ENCODE measurements around the gene WFDC5. TPM values are rescaled to one million over a fixed set of nuclear protein-coding genes. Genes with fewer than 3 reads are reported as not detected.
"Not testable (repeated sequence)": the region's sequence is repeated elsewhere in the genome, so short reads cannot be mapped to it uniquely, and the experiment has no call there.

Gene WFDC5
- total and polyA plus RNA-seq, 9 of the 15 experiments (the other 6 are each of a cell fraction or from before 2014, with no cell fraction given): not detected

DNA sequence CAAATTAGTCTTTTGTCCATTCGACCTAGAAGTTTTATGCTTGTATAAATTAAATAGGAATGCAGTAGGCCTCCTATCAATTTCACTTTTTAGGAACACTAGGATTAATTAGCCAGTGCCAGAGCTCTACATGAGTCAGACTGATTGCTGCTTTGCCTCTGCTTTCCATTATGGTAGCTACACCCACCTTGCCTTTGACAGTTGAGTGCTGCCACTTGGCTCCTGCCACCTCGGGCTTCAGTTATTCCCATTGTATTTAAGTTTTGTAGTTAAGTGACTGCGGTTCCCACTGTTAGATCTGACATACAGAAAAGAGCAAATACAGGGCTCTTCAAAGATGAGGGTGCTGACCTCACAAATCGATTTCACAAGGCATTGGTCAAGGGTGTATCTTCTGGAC is 25.9 kb upstream of the WFDC5 start (continued):
- TF ChIP-seq TEAD2 (tag; IDR thresholded peaks at IDR 0.05): no peak
- TF ChIP-seq, protein P1, sequence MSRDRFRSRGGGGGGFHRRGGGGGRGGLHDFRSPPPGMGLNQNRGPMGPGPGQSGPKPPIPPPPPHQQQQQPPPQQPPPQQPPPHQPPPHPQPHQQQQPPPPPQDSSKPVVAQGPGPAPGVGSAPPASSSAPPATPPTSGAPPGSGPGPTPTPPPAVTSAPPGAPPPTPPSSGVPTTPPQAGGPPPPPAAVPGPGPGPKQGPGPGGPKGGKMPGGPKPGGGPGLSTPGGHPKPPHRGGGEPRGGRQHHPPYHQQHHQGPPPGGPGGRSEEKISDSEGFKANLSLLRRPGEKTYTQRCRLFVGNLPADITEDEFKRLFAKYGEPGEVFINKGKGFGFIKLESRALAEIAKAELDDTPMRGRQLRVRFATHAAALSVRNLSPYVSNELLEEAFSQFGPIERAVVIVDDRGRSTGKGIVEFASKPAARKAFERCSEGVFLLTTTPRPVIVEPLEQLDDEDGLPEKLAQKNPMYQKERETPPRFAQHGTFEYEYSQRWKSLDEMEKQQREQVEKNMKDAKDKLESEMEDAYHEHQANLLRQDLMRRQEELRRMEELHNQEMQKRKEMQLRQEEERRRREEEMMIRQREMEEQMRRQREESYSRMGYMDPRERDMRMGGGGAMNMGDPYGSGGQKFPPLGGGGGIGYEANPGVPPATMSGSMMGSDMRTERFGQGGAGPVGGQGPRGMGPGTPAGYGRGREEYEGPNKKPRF (IDR thresholded peaks at IDR 0.05; ENCODE audit: low read depth, low read length): no peak
- TF ChIP-seq, protein P2, sequence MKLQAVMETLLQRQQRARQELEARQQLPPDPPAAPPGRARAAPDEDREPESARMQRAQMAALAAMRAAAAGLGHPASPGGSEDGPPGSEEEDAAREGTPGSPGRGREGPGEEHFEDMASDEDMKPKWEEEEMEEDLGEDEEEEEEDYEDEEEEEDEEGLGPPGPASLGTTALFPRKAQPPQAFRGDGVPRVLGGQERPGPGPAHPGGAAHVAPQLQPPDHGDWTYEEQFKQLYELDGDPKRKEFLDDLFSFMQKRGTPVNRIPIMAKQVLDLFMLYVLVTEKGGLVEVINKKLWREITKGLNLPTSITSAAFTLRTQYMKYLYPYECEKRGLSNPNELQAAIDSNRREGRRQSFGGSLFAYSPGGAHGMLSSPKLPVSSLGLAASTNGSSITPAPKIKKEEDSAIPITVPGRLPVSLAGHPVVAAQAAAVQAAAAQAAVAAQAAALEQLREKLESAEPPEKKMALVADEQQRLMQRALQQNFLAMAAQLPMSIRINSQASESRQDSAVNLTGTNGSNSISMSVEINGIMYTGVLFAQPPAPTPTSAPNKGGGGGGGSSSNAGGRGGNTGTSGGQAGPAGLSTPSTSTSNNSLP (IDR thresholded peaks at IDR 0.05; ENCODE audit: borderline replicate concordance, low read depth, low read length): no peak

DNA sequence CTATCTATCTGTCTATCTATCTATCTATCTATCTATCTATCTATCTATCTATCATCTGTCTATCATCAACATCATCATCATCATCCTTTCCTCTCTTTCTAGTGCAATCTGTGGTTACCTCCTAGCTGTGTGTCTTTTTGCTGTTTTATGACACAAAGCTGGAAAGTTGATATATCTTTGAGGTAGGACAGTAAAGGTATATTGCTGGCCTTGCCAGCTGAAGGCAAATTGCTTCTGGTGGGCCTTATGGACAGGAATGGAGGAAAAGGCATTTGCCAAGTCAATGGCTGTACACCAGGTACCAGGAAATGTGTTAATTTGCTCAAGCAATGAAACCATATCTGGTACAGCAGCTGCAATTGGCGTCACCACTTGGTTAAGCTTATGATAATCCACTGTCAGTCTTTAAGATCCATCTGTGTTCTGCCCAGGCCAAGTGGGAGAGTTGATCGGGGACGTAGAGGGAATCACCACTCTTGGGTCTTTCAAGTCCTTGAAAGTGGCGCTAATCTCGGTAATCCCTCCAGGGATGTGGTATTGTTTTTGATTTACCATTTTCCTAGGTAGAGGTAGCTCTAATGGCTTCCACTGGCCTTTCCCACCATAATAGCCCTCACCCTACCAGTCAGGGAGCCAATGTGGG is 24.9 kb upstream of the WFDC5 start:
- TF ChIP-seq DACH1 (IDR thresholded peaks at IDR 0.05; ENCODE audit: partially characterized antibody): peak; percentile 60
- peaks cover 0 to 15% of the 10 kb centered on the region in 2 experiments; a peak in 4 of 5 replicates for H3K27me3 ChIP-seq (ENCODE audit: control insufficient read depth in 2 of 2, insufficient read depth in 2 of 2, low read length in 2 of 2)
- ATAC-seq; H3K4me3 ChIP-seq; H3K9me1 ChIP-seq (ENCODE audit: control insufficient read depth, insufficient read depth, low read length); H3K4me1 ChIP-seq (replicated peaks in 1 of 2; ENCODE audit: control insufficient read depth in 2 of 2, insufficient read depth in 2 of 2, low read length in 2 of 2); H3K79me2 ChIP-seq (ENCODE audit: control insufficient read depth, insufficient read depth, low read length); BruUV-seq (replicated peaks); H3K9me3 ChIP-seq (replicated peaks; ENCODE audit: control insufficient read depth, insufficient read depth, low read depth, low read length); H2AFZ ChIP-seq (ENCODE audit: low read depth, low read length); FAIRE-seq; H3K27ac ChIP-seq (ENCODE audit: extremely low read depth, low read depth, low read length); DNase-seq (ENCODE audit: extremely low read depth in 1 of 4, low spot score in 3 of 4); H3K36me3 ChIP-seq (ENCODE audit: control insufficient read depth, insufficient read depth, low read length); H4K20me1 ChIP-seq (replicated peaks; ENCODE audit: control insufficient read depth, insufficient read depth, low read length); in situ Hi-C loops (cut with MboI); H3K9ac ChIP-seq (ENCODE audit: insufficient read depth in 1 of 2, low read depth in 2 of 2, low read length in 2 of 2); H3K4me2 ChIP-seq (ENCODE audit: insufficient read depth, low read length): not testable (repeated sequence)
- ChIA-PET POLR2A (interaction anchor here (0.6 to 0.7 kb wide), 3 partner anchors 24 to 406 kb away, joined by 3 to 4 read pairs (median 3); no protein-coding TSS in a partner anchor), CTCF (ENCODE audit: low intra/inter-chr PET ratio) (interaction anchor here (0.6 kb wide), 1 partner anchor 22 kb away, joined by 3 read pairs; no protein-coding TSS in a partner anchor)
- WGBS (ENCODE audit: insufficient coverage, low coverage, missing lambda C conversion rate): 10% methylated on average over 5 of the region's 5 CpGs
- intact Hi-C loops (cut with micrococcal nuclease): loop anchor here (2.0 kb wide), 1 partner anchor 151 kb away; no protein-coding TSS in a partner anchor

Measured in K562 (cell line).